Measurements from ENCODE around the gene PRKCB.

The PRKCB gene

GRCh38 chr16:24118126-24118821, 282.5 kb downstream of the PRKCB start:
- Histone ChIP-seq H3K4me1 (no peaks in the 10 kb centered on the region), H3K27ac (no peak overlapping the region)

GRCh38 chr16:24119807-24120206, 284.0 kb downstream of the PRKCB start:
- Histone ChIP-seq H3K36me3 (ENCODE audit: control insufficient read depth, insufficient read depth, low read length) (no peaks in the 10 kb centered on the region), H3K9ac (no peak overlapping the region), H2AFZ (no peak overlapping the region), H3K27ac (no peak overlapping the region), H3K4me3 (ENCODE audit: low read depth, low read length) (no peak overlapping the region), H3K4me1 (no peaks in the 10 kb centered on the region), H3K79me2 (no peaks in the 10 kb centered on the region), H3K27me3 (ENCODE audit: control insufficient read depth, insufficient read depth, low read length) (no peaks in the 10 kb centered on the region), H3K4me2 (ENCODE audit: low read length) (no peak overlapping the region), H3K9me3 (ENCODE audit: control insufficient read depth, low read length) (no peaks in the 10 kb centered on the region)
- no peak for TF ChIP-seq CTCF (IDR thresholded peaks at IDR 0.05)

More at GRCh38 chr16:24118126-24118821, 282.5 kb downstream of the PRKCB start:
- no peak for TF ChIP-seq CTCF (IDR thresholded peaks at IDR 0.05)
- no peaks in the 10 kb centered on the region for H3K27me3 ChIP-seq (ENCODE audit: control insufficient read depth, insufficient read depth, low read length)
- no peak overlapping the region for H2AFZ ChIP-seq
- no peak overlapping the region for H3K4me2 ChIP-seq (ENCODE audit: low read length)
- no peak overlapping the region for H3K9ac ChIP-seq
- no peaks in the 10 kb centered on the region for H3K9me3 ChIP-seq (ENCODE audit: control insufficient read depth, low read length)
- no peaks in the 10 kb centered on the region for H3K36me3 ChIP-seq (ENCODE audit: control insufficient read depth, insufficient read depth, low read length)
- no peak overlapping the region for H3K4me3 ChIP-seq (ENCODE audit: low read depth, low read length)
- H3K79me2 ChIP-seq: no peaks in the 10 kb centered on the region

- Histone ChIP-seq H3K79me2 (no peaks in the 10 kb centered on the region), H3K9ac (no peak overlapping the region)
- TF ChIP-seq CTCF (IDR thresholded peaks at IDR 0.05): no peak
Measured at GRCh38 chr16:24123275-24123674, 287.5 kb downstream of the PRKCB start.

GRCh38 chr16:24124291-24124690, 288.5 kb downstream of the PRKCB start:
- Histone ChIP-seq H3K36me3 (ENCODE audit: control insufficient read depth, insufficient read depth, low read length) (no peaks in the 10 kb centered on the region), H3K9me3 (ENCODE audit: control insufficient read depth, low read length) (no peaks in the 10 kb centered on the region), H3K27ac (no peak overlapping the region), H3K27me3 (ENCODE audit: control insufficient read depth, insufficient read depth, low read length) (no peaks in the 10 kb centered on the region), H2AFZ (no peak overlapping the region), H3K4me2 (ENCODE audit: low read length) (no peak overlapping the region), H3K79me2 (no peaks in the 10 kb centered on the region), H3K4me1 (no peaks in the 10 kb centered on the region), H3K9ac (no peak overlapping the region), H3K4me3 (ENCODE audit: low read depth, low read length) (no peak overlapping the region)
- no peak for TF ChIP-seq CTCF (IDR thresholded peaks at IDR 0.05)

More at GRCh38 chr16:24123275-24123674, 287.5 kb downstream of the PRKCB start:
- Histone ChIP-seq H3K9me3 (ENCODE audit: control insufficient read depth, low read length) (no peaks in the 10 kb centered on the region), H3K36me3 (ENCODE audit: control insufficient read depth, insufficient read depth, low read length) (no peaks in the 10 kb centered on the region), H3K4me3 (ENCODE audit: low read depth, low read length) (no peak overlapping the region), H3K27ac (no peak overlapping the region), H3K27me3 (ENCODE audit: control insufficient read depth, insufficient read depth, low read length) (no peaks in the 10 kb centered on the region), H3K4me1 (no peaks in the 10 kb centered on the region), H3K4me2 (ENCODE audit: low read length) (no peak overlapping the region), H2AFZ (no peak overlapping the region)

GRCh38 chr16:24125214-24125613, 289.4 kb downstream of the PRKCB start:
- Histone ChIP-seq H3K79me2 (no peaks in the 10 kb centered on the region), H3K27ac (no peak overlapping the region), H3K36me3 (ENCODE audit: control insufficient read depth, insufficient read depth, low read length) (no peaks in the 10 kb centered on the region), H3K4me2 (ENCODE audit: low read length) (no peak overlapping the region), H3K27me3 (ENCODE audit: control insufficient read depth, insufficient read depth, low read length) (no peaks in the 10 kb centered on the region), H3K9ac (no peak overlapping the region), H3K9me3 (ENCODE audit: control insufficient read depth, low read length) (no peaks in the 10 kb centered on the region), H3K4me3 (ENCODE audit: low read depth, low read length) (no peak overlapping the region), H3K4me1 (no peaks in the 10 kb centered on the region), H2AFZ (no peak overlapping the region)
- no peak for TF ChIP-seq CTCF (IDR thresholded peaks at IDR 0.05)

Measured in parathyroid adenoma (tissue), 2 donors.